Midbrain (tissue), 1 donor: ENCODE results near the gene MED4.
A peak's percentile ranks its signal among the peaks of the same experiment; 100 is the strongest.

ENCODE experiments used
- DNase-seq: peaks from one replicate; lab custom pipeline; 2025; lab: John Stamatoyannopoulos, UW

Gene MED4

GRCh38 chr13:48037346-48038173 lies 57.3 kb downstream of the MED4 start, which contains the start of gene NUDT15:
TSS of gene NUDT15 (plus strand) at chr13:48037726. CDS start at chr13:48037747, 21 bp downstream.
- DNase-seq: peak; percentile 96

- no peak for DNase-seq
These were observed 65.0 kb downstream of the MED4 start for GRCh38 chr13:48029859-48030258.

GRCh38 chr13:48028066-48028465 lies 66.8 kb downstream of the MED4 start:
- no peak for DNase-seq
